Lower leg skin (tissue), 3 donors: ENCODE measurements around the gene LYZL2.
"Not testable (repeated sequence)": the region's sequence is repeated elsewhere in the genome, so short reads cannot be mapped to it uniquely, and the experiment has no call there.

Source experiments
- CTCF ChIP-seq, 3 donors: fragments of 450-650 bp; IDR thresholded peaks; one replicate each; pipeline ENCODE4 v1.5.1; 2016; ENCODE audit warnings: antibody characterized with exemption in 3 of 3, mild to moderate bottlenecking in 3 of 3, moderate library complexity in 2 of 3
- POLR2A ChIP-seq, 2 donors: fragments of 450-650 bp; IDR thresholded peaks; one replicate each; pipeline ENCODE4 v1.6.1; 2016 to 2017; ENCODE audit warnings: antibody characterized with exemption in 2 of 2, mild to moderate bottlenecking in 1 of 2, moderate library complexity in 1 of 2

DNA sequence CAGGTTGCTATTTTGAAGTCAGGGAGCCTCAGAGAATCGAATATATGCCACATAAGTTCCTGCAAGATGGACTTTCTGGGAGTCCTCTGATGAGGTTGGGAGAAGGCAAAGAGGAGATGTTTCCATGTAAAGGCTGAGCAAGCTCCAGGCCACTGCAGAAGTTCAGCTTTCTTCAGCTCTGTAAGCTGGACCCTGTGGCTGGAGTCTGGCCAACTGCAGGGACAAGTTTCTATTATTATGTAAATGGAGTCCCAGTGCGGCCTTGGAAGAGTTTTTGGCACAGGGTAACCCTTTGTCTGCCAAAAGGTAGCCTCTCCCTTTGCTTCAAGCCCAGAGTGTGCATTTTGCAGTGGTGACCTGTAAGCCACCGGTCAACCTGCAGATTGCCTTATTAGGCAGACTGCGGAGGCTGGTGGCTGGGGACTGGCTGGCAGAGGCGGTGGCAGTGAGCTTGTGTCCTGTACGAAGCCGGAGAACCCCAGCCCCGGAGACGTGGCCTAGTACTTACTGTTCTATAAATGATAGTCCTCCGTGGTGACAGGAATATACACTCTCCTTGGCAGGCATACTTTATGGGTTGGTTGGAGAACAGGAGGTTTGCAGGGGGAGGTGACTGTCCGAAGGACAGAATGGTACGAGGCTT is 14.1 kb upstream of the LYZL2 start:
- not testable (repeated sequence) for TF ChIP-seq POLR2A, CTCF (IDR thresholded peaks at IDR 0.05)
